ENCODE measurements around the gene SLC19A1.

The SLC19A1 gene

DNA sequence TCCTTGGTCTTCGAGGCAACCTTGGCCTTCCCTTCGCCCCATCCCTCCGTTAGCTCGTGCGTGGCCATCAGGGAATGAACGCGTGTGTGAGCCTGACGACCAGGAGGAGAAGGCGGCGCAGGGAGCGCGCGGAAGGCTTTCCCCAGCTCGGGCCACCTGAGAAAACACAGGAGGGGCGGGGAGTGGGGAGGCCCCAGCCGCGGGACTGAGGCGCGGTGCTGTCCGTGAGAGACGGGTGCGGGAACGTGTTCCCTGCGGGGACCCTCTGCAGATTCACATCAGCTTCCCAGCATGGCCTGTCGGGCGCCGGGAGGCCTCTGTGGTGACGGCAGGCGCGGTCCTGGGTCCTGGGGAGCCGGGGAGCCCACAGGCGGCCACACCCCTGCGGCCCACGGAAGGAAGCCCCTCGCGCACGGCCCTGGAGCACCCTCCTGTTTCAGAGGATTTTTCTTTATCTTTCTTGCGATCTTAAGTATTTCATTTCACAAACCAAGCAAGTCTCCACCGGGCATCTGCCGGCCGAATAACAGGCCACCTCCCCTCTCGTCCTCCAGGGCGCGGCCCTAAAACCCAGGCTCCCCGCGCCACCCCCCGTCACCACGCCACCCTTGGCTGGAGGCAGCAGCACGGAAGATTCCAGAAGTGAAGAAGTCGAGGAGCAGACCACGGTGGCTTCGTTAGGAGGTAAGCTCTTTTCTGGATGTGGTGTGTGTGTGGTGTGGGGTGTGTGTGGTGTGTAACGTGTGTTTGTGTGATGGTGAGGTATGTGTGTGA is 66.3 kb downstream of the SLC19A1 start:
- no peak for DNase-seq

DNA sequence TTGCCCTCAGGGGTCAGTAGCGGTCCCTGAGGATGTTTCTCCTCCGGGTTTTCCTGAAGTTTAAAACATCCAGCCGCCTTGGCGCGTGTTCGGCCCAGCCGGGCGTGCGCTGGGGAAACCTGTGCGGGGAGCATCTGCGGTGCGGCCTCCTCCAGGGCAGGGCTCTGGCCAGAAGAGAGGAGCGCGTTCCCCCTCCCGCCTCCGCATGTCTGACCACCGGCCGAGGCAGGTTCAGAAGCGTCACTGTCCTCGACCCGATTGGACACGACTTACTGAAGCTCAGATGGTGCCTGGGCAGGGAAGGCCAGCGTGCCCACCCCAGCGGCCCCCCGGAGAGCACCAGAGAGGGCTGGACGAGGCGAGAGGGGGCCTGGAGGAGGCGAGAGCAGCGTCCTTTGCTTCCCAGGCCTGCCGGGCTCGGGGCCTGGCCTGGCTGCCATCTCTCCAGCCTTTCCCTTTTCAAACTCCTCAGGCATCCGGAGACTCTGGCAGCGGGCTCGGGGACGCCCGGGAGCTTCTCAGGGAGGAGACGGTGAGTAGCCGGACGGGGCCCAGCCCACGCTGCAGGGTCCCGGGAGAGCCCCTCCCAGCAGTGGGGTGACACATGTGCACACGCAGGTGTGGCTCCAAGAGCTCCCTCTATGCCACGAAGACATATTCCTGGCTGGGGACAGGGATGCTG is 67.1 kb downstream of the SLC19A1 start:
- no peak for DNase-seq

DNA sequence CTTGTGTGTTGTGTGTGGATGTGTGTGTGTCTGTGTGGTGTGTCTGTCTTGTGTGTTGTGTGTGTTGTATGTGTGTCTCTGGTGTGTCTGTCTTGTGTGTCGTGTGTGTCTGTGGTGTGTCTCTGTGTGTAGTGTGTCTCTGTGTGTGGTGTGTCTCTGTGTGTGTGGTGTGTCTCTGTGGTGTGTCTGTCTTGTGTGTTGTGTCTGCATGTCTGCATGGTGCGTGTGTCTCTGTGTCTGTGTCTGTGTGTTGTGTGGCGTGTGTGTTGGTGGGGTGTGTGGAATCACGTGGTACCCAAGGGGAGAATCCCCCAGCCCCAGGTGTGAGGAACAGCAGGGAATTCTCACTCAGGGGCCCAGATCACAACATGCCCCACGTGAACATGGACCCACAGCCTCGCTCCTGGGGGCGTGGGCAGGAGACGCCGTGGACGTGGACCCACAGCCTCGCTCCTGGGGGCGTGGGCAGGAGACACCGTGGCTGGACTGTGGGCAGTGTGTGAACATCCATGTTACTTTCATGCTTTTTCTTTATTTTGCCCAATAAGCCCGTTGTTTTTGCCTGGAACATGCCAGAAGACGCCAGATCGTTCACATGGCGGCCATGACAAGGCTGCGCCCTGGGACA is 67.8 kb downstream of the SLC19A1 start:
- DNase-seq, result no peak

DNA sequence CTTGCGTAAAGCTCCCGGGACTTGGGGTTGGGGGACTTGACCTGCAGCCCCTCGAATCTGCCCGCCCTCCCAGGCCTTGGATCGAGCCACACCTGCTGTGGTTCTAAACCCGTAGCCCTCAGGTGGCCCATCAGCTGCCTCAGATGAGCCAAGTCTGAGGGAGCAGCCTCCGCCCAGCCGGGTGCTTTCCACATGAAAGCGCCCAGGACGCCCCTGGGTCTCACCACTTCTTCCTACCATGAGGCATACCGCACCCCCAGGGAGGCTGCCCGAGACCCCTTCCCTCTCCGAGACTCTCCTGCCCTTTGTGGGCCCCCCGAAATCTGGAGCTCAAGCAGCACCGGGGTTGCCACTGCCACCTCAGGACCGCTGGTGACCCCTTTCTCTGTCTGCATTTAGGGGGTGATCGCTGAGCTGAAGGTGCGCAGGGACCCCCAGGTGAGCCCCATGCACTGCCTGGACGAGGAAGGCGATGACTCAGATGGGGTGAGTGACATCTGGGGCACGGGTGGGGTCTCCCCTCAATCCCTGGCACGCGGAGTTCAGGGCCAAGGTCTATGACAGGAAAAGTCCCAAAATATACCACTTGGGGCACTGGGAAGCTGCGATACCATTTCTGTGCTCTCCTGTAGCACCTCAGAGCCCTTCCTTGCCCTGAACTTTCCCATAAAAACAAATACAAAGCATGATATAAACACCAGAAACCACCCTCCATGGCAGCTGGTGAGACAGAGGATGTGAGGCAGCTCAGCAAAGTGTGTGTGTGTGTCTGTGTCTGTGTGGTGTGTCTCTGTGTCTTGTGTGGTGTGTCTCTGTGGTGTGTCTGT is 68.5 kb downstream of the SLC19A1 start:
- DNase-seq, result no peak

DNA sequence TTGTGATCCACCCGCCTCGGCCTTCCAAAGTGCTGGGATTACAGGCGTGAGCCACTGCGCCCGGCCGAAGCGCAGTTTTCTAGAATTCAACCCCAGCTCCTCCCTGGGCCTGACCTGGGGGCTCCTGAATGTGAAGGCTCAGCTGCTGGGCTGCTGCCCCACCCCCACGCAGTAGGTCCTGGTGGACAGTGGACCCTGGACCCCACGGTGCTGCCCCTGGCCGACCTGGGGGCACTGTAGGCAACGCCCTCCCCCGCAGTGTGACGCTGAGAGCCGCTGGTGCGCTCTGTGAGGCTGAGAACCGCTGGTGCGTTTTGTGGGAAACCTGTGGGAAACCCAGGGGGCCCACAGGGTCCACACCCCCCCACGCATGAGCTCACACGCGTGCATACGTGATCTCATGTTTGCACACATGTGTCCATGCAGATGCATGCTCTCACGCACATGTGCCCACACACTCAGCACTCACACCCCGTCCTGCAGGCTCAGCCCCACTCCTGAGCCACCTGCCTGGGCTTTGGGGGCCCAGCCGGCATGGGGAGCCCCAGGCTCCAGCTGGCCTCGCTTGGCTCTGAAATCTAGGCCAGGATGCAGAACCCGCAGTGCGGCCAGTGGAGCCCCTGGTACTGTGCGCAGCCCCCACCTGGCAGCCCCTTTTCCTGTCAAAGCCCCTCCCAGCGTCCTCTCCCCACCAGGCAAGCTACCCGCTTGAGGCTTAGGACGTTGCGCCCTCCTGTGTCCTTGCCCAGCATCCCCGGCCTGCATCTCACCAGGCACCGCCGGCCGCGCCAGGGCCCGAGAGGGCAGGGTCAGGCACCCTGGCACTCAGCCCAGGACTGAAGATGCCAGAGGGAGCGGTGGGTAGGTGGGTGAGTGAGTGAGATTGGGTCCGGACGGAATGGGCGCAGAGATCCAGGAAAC is 69.5 kb downstream of the SLC19A1 start:
- DNase-seq, result no peak

DNA sequence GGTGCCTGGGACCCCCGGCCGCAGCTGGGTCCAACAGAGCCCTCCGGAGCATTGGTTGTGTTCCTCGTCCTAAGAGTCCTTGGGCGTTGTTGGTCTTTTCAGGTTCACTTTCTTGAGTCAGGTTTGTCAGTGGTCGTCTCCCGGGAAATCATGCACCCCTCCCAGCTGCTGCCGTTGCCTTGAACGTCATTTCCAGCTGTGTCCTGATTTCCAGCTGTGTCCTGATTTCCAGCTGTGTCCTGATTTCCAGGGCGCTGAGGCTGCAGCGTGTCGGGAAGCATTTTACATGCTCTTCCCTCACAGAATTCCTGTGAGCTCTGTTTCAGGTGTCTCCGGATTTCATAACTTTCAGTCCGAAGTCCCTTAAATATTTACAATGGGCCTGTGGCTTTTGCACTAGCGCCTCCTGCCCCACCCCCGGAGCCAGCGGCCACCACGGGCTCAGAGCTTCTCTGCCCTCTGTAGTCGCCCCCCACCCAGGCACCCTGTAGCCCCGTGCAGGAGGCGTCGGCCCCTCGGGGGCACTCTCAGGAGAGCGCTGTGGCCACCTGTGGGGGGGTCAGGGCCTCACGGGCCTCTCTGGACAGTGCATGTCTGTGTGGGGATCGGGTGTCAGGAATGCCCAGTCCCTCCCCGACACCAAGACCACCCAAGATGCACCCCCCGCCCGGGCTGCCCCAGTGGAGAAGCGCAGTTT is 70.6 kb downstream of the SLC19A1 start:
- no peak for DNase-seq

DNA sequence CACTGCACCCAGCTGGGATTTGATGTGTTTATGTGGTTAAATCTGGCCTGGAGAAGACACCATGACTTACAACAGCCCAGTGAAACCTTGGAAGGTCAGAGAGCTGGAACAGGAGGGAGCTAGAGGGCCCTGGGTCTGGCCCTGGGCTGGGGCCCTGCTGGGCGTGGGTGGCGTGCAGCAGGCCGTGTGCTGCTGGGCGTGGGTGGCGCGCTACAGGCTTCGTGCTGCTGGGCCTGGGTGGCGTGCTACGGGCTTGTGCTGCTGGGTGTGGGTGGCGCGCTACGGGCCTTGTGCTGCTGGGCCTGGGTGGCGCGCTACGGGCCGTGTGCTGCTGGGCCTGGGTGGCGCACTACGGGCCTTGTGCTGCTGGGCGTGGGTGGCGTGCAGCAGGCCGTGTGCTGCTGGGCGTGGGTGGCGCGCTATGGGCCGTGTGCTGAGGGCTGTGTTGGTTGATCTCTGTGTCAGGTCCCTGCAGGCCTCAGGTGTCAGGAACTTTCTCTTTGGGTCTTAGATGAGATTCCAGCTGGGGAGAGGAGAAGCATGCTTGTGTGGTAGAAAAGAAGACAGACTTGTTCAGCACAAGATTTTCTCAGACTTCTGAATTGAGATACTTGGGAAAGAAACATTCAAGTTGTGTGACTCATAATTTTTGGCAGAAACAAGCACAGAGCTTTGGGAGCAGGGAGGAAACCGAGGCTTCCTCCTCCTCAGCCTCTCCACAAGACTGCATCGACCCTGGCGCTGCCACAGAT is 71.3 kb downstream of the SLC19A1 start:
- no peak for DNase-seq

DNA sequence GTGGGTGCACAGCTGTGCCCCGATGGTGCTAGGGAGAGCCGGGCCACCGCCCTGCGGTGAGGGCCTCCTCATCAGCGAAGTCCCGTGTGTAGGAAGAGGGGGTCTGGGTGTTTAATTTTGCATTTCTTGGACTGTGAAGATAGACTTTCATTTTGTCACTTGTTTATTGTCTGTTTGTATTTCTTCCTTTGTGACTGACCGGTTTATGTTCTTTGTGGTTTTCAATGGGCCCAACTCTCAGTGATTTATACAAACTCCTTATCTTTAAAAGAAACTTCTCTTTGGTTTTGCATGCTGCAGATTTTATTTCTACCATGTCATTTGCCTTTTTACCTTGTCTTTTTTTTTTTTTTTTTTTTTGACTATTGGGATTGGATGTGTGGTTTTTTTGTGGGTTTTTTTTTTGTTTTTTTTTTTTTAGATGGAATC is 72.1 kb downstream of the SLC19A1 start:
- DNase-seq, result no peak

DNA sequence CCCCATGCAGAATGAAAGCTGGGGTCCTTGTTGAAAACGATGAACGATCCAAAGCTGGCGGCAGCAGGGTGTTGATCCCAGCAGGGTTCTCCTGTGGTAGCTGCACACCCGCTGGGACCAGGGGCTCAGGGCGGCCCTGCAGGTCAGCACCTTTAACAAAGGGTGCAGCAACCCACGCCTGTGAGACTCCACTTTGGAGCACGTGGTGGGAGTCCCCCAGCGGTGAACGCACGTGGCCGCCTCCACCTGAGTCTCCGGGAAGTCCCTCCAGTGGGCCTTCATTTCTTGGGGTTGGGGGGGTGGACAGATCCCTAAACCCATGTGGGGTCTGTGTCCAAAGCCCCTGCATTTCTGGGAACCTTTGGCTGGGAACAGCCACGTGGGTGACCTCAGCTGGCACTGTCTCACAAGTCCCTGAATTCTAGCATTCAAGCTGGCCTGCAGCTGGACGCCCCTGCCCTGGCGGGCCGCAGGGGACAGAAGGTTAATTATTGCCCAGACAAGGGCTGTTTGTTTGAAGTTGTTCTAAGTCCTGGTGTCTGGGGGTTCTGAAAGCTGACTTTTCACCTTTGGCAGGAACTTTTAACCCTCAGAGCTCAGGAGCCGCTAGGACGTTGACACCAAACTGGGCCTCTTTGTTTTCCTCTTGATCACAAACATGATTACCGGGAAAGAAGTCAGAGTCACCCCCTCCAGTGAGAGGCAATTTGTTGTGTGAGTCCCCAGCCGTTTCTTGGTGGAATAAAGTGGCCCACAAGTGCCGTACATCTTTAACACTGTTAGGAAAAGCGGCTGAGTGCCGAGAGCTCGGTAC is 72.8 kb downstream of the SLC19A1 start:
- DNase-seq, result no peak

DNA sequence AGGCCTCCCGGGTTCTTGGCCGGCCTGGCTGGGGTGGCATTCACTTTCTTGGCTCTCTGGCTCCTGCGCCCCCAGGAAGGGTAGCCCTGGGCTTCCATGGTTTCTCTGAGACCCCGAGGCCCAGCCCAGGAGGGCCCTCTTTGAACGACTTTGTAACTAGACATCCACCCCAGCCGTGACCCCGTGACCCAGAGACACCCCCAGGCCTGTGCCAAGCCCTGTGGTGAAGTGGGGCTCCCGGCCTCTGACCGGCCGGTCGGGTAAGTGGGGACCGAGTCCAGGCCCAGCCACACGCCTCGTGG is 73.3 kb downstream of the SLC19A1 start:
- DNase-seq, result no peak

DNA sequence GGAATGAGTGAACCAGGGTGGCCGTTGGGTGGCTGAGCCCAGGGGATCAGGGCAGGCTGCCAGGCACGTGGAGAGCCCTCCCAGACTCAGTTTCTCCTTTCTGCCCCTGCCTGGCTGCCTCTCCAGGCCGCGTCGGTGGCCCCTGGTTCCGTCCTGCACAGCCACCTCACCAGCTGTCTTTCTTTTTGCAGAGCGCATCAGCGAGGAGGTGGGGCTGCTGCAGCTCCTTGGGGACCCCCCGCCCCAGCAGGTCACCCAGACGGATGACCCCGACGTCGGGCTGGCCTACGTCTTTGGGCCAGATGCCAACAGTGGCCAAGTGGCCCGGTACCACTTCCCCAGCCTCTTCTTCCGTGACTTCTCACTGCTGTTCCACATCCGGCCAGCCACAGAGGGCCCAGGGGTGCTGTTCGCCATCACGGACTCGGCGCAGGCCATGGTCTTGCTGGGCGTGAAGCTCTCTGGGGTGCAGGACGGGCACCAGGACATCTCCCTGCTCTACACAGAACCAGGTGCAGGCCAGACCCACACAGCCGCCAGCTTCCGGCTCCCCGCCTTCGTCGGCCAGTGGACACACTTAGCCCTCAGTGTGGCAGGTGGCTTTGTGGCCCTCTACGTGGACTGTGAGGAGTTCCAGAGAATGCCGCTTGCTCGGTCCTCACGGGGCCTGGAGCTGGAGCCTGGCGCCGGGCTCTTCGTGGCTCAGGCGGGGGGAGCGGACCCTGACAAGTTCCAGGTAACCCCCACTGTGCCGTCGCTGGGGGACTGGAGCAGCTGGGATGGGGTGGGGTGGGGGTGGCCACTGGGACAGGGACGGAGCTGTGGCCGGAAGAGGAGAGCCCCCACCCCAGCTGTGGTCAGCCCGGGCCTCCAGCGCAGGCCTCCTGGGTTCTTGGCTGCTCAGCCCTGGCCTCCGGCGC is 73.9 kb downstream of the SLC19A1 start:
- DNase-seq, result no peak

DNA sequence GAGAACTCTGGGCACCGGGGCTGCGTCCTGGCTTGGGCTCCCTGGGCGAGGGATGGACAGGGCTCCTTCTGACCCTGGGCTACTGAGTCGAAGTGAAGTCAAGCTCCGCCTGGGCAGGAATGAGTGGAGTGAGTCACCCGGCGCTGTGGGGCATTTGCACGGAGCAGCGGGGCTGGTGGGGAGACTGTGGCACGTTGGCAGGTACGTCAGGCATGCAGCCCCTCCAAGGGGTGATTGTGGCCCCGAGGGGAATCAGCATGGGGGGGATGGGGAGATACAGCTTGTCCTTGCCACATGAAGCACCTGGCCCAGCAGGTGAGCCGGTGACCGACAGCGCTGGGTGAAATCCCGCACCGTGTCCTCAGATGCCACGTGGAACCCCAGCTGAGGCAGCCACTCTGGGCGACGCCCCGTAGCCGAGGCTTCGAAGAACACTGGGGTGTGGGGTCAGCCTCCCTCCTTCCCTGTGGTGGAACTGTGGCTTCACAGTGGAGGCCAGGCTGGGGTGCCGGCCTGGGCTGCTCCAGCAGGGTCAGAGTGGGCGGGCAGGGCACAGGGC is 74.9 kb downstream of the SLC19A1 start:
- DNase-seq, result no peak

DNA sequence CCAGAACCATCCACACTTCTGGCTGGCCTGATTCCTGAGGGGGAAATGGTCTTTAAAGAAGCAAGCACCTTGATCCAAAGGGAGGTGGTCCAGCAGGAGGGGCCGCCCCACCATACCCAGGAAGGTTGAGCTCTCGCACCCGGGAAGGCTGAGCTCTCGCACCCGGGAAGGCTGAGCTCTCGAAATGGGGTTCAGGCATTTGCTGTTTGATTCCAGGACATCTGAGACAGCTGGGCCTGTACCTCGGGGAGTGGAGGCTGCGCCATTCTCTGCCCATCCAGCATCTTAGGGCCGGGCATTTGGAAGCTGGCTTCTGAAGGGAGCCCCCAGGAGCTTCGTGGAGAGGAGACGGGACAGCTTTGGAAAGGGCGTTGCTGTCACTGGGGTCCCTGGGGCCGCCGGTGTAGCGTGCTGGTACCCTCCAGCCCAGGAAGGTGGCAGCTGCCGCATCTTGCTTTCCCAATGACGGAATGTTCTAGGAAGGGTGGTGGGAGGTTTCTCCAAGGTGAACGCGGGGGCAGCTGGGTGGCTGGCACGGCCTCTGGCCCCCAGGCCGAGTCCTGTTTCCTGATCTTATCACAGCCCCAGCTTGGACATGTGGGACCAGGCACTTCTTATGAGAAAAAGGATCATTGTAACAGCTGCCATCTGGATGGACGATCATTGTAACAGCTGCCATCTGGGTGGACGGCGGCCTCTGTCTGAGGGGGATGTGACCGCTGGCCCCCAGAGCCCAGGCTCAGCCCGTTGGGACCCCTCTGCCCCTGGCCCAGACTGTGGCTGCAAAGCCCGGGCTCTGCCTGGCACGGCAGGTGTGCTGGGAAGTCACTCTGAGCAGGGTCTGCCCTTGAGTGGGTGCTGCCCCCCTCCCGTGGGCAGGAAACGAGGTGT is 75.7 kb downstream of the SLC19A1 start:
- no peak for DNase-seq

DNA sequence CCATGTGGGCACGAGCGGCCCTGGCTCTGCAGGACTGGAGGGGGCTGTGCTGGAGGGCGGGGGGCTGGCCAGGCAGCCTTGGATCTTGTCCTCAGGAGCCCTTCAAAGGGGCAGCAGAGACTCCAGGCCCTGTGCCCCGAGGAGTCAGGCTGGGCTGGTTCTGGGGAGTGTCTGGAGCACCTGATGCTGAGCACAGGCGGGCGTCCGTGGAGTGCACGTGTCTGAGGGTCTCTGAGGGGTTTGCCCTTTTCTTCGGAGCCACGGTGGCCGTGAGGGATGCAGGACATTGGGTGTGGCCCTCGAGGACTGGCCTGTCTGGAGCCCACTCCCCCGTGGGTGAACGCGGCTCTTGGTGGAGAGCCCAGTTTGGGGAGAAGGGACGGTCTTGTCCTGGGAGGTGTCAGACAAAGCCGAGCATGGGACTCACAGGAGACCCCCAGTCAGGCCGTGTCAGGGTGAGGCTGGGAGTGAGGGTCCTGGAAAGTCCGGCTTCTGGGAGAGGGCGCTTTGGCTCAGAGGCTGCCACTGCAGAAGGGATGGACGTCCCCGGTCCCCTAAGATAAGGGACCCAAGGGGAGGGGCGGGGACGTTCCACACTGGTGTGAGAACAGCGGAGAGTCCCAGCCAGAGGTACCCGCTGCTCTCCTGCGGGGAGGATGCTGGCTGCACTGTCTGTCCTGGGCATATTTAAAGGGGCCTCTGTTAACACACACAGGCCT is 76.5 kb downstream of the SLC19A1 start:
- no peak for DNase-seq

DNA sequence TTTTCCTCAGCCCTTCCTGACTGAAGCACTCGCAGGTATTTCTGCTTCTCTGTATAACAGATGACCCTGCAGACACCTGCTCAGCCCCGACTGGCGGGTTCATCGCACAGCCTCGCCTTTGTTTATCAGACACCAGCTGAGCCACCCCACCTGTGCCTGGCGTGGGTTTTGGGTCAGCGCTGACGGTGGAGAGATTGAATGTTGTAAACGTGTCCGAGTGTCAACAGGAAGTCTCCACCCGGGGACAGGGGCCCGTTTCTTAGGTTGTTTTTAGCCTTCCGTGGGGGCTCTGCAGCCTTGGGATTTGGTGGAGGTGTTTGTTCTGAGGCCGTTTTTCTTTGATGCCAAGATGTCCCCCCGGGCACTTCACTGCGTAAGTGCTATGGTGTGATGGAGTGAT is 77.1 kb downstream of the SLC19A1 start:
- DNase-seq, result no peak

DNA sequence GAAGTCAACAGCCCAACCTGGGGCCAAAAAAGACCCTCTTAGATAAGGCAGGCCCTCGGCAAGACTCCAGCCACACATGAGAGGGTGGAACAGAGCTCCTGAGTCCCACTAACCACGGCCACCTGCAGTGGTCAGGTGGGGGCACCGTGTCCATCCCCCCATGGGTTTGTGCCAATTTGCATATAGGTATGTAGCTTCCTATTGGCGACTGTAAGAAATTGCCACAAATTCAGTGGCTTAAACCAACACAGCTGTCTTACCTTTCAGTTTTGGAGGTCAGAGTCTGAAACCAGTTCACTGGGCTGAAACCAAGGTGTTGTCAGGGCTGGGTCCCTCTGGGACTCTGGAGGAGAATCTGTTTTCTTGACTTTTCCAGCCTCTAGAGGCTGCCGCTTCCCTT is 77.9 kb downstream of the SLC19A1 start:
- DNase-seq, result no peak

DNA sequence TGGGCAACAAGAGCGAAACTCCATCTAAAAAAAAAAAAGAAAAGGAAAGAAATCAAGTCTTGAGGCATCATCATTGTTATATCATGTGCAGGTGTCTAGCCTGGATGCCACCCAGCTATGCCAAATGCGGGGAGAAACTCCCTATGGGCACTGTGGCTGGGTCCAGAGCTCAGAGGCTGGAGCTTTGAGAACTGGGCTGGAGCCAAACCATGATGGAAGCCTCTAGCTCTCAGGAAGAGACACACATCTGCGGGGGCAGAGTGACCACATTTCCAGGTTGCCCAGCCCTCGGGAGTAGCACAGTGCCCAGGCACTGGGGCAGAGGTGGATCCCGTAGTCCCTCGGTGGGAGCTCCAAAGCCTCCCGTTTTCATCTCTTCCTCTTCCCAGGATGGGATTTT is 78.4 kb downstream of the SLC19A1 start:
- DNase-seq, result no peak
